Suprapubic skin (tissue), 4 donors: ENCODE measurements around the gene HOXA5.

ENCODE experiments used
- CTCF ChIP-seq, 2 donors: fragments of 200-600 bp in 1 of 2; fragments of 450-650 bp in 1 of 2; sonication (generic) in 1 of 2; IDR thresholded peaks; one replicate each; pipeline ENCODE4 v1.5.1; 2016 to 2019; ENCODE audit warnings: antibody characterized with exemption in 2 of 2, mild to moderate bottlenecking in 1 of 2, moderate library complexity in 1 of 2
- EP300 ChIP-seq: sonication (generic); formaldehyde crosslinking; IDR thresholded peaks from one replicate; pipeline ENCODE4 v1.6.1; 2017; ENCODE audit warnings: antibody characterized with exemption
- POLR2A ChIP-seq, 2 donors: fragments of 450-650 bp; IDR thresholded peaks; one replicate each; pipeline ENCODE4 v1.6.1; 2017; ENCODE audit warnings: antibody characterized with exemption in 2 of 2, mild to moderate bottlenecking in 2 of 2, moderate library complexity in 2 of 2
- POLR2AphosphoS5 ChIP-seq, 3 donors: sonication (generic); formaldehyde crosslinking; IDR thresholded peaks; one replicate each; pipeline ENCODE4 v1.6.1; 2017; ENCODE audit warnings: antibody characterized with exemption in 3 of 3

GRCh38 chr7:27147199-27148030 lies 3.9 kb upstream of the HOXA5 start, which contains the start of gene HOXA6:
- TF ChIP-seq CTCF (IDR thresholded peaks at IDR 0.05) (no peak), EP300 (no peak), POLR2AphosphoS5 (IDR thresholded peaks at IDR 0.05) (peak in 1 of 3 donors; percentile 11), POLR2A (IDR thresholded peaks at IDR 0.05) (no peak)
